Chondrocyte (in vitro differentiated cells): ENCODE data around the gene CRB2. TPM values are rescaled to one million over a fixed set of nuclear protein-coding genes. Genes with fewer than 3 reads are reported as not detected.
A peak's percentile ranks its signal among the peaks of the same experiment; 100 is the strongest.
"Not testable (repeated sequence)": the region's sequence is repeated elsewhere in the genome, so short reads cannot be mapped to it uniquely, and the experiment has no call there.

ENCODE experiments used
- DNase-seq: peaks from one replicate; pipeline ENCODE4 v3.0.0; 2021; ENCODE audit warnings: mixed read lengths, low spot score
- H3K27ac Mint-ChIP-seq: one replicate; pipeline ENCODE4 v1.8.0; 2021; ENCODE audit warnings: mild to moderate bottlenecking, moderate library complexity, mixed read lengths; ENCODE audit not compliant: unreplicated experiment
- H3K27me3 Mint-ChIP-seq: 2 replicates; pipeline ENCODE4 v1.8.0; 2021; ENCODE audit warnings: low read depth, mixed read lengths
- H3K36me3 Mint-ChIP-seq: 2 replicates; pipeline ENCODE4 v1.8.0; 2021; ENCODE audit warnings: low read depth, mixed read lengths
- H3K4me1 Mint-ChIP-seq: 2 replicates; pipeline ENCODE4 v1.8.0; 2021; ENCODE audit warnings: low read depth, mild to moderate bottlenecking, mixed read lengths
- H3K4me3 Mint-ChIP-seq: one replicate; pipeline ENCODE4 v1.8.0; 2021; ENCODE audit warnings: mild to moderate bottlenecking, moderate library complexity, mixed read lengths; ENCODE audit not compliant: unreplicated experiment
- H3K9me3 Mint-ChIP-seq: 2 replicates; pipeline ENCODE4 v1.8.0; 2021; ENCODE audit warnings: low read depth, mixed read lengths
- CTCF ChIP-seq: fragments of 200-600 bp; sonication (generic); IDR thresholded peaks from 2 replicates; pipeline ENCODE4 v1.5.0; 2021; ENCODE audit warnings: antibody characterized with exemption, mild to moderate bottlenecking, moderate library complexity
- total RNA-seq: library from RNA; stranded (reverse); gene quantifications from 3 replicates; pipeline ENCODE4 v1.2.1, GENCODE V29; 2021

The CRB2 gene
- total RNA-seq, 1 donor from 2014 or later, result 0.07 TPM

- no peak overlapping the region for H3K4me3 Mint-ChIP-seq
- peaks cover 3% of the 10 kb centered on the region for H3K36me3 Mint-ChIP-seq
- no peaks in the 10 kb centered on the region for H3K27me3 Mint-ChIP-seq
- H3K27ac Mint-ChIP-seq, result peak overlapping the region; percentile 23
- no peak for TF ChIP-seq CTCF
- no peak for DNase-seq
- H3K9me3 Mint-ChIP-seq, result peaks cover 6% of the 10 kb centered on the region
- peaks cover 15% of the 10 kb centered on the region for H3K4me1 Mint-ChIP-seq
These were observed 39.3 kb downstream of the CRB2 start for GRCh38 chr9:123395276-123395688.

GRCh38 chr9:123395689-123396511 lies 39.9 kb downstream of the CRB2 start:
- Mint-ChIP-seq H3K9me3 (peaks cover 6% of the 10 kb centered on the region), H3K36me3 (peaks cover 3% of the 10 kb centered on the region), H3K4me3 (no peak overlapping the region), H3K27me3 (no peaks in the 10 kb centered on the region), H3K4me1 (peaks cover 18% of the 10 kb centered on the region), H3K27ac (peak overlapping the region; percentile 5)
- no peak for TF ChIP-seq CTCF
- no peak for DNase-seq

- no peaks in the 10 kb centered on the region for H3K27me3 Mint-ChIP-seq
- no peaks in the 10 kb centered on the region for H3K36me3 Mint-ChIP-seq
- H3K4me1 Mint-ChIP-seq, result peaks cover 25% of the 10 kb centered on the region
- H3K9me3 Mint-ChIP-seq, result peaks cover 1% of the 10 kb centered on the region
- no peak for DNase-seq
- H3K4me3 Mint-ChIP-seq, result no peak overlapping the region
- H3K27ac Mint-ChIP-seq, result no peak overlapping the region
- TF ChIP-seq CTCF, result no peak
These were observed 42.0 kb downstream of the CRB2 start for GRCh38 chr9:123397975-123398374.

GRCh38 chr9:123398938-123399337 lies 42.9 kb downstream of the CRB2 start:
- DNase-seq, H3K27ac Mint-ChIP-seq, H3K9me3 Mint-ChIP-seq, H3K36me3 Mint-ChIP-seq, H3K27me3 Mint-ChIP-seq, H3K4me3 Mint-ChIP-seq: not testable (repeated sequence)
- H3K4me1 Mint-ChIP-seq, result peaks cover 25% of the 10 kb centered on the region

GRCh38 chr9:123399803-123400378 lies 43.9 kb downstream of the CRB2 start:
- H3K27ac Mint-ChIP-seq, result no peak overlapping the region
- no peaks in the 10 kb centered on the region for H3K9me3 Mint-ChIP-seq
- no peaks in the 10 kb centered on the region for H3K36me3 Mint-ChIP-seq
- peaks cover 23% of the 10 kb centered on the region for H3K4me1 Mint-ChIP-seq
- H3K4me3 Mint-ChIP-seq, result no peak overlapping the region
- no peaks in the 10 kb centered on the region for H3K27me3 Mint-ChIP-seq
- TF ChIP-seq CTCF, result peak; percentile 73
- no peak for DNase-seq
